Dermis lymphatic vessel endothelial cell (primary cell): Measurements from ENCODE around the gene HADHA. TPM values are rescaled to one million over a fixed set of nuclear protein-coding genes. Genes with fewer than 3 reads are reported as not detected.

Experiments
- total RNA-seq: library from RNA; depleted of rRNA; stranded (reverse); fragments of >200 nt; gene quantifications from 2 replicates; pipeline ENCODE4 v1.2.1, GENCODE V29; 2014

HADHA gene
- 187 and 197 TPM in 2 replicates for total RNA-seq

GRCh38 chr2:26244309-26245230, at the start of gene HADHA, which contains the start of gene HADHB:
Gene HADHA (minus strand): TSS chr2:26244632. CDS start chr2:26244596, 36 bp downstream.
Gene HADHB (plus strand): TSS chr2:26244939. CDS start chr2:26254255, 9,316 bp downstream.

GRCh38 chr2:26172871-26173775, 71.3 kb downstream of the HADHA start, which contains the start of gene GAREM2:
Gene GAREM2 (plus strand): TSS chr2:26173088. CDS start chr2:26173221, 133 bp downstream.

Other genes starting within 250 kb of the HADHA start
- 47.7 and 79.1 TPM in 2 replicates for gene RAB10, start 210.5 kb downstream of the HADHA start, total RNA-seq
- gene GAREM2, start 71.5 kb downstream of the HADHA start, total RNA-seq, result 0.17 and 0.22 TPM in 2 replicates
- gene HADHB, start 307 bp upstream of the HADHA start, total RNA-seq, result 135 and 163 TPM in 2 replicates
- 9.1 and 10.9 TPM in 2 replicates for gene SELENOI, start 101.5 kb upstream of the HADHA start, total RNA-seq
- gene ADGRF3, start 102.2 kb upstream of the HADHA start, total RNA-seq, result under 0.01 and 0.09 TPM in 2 replicates
- not detected in 2 replicates for gene DRC1, start 157.3 kb upstream of the HADHA start, total RNA-seq
- 2.5 and 45.7 TPM in 2 replicates for gene OTOF, start 233.5 kb upstream of the HADHA start, total RNA-seq